Stimulated activated CD8-positive, alpha-beta memory T cell treated with anti-CD3 and anti-CD28 coated beads, Interleukin-15, amount 100 ng/mL, for 24 hours (primary cell): ENCODE results near the gene UBE2J2.

Experiments
- DNase-seq: peaks from one replicate; pipeline ENCODE4 v3.0.0-alpha.2; 2020; ENCODE audit warnings: low read depth

UBE2J2 gene

GRCh38 chr1:1280782-1281481, 7.3 kb upstream of the UBE2J2 start:
- DNase-seq: no peak

DNA sequence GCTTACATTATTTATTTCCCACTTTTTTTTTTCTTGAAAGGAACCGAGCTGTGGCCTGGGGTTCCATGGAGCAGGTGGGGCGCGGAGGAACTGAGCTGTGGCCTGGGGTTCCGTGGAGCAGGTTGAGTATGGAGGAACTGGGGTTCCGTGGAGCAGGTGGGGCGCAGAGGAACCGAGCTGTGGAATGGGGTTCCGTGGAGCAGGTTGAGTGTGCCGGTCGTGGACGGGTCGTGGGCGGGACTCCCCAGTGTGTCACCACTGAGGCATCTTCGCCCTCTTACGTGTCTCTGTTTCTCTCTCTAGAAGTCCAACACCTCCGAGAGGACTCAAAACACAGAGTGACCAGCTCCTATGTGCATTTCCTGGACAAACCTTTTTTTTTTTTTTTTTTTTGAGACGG, 5.4 kb upstream of the UBE2J2 start:
- no peak for DNase-seq

DNA sequence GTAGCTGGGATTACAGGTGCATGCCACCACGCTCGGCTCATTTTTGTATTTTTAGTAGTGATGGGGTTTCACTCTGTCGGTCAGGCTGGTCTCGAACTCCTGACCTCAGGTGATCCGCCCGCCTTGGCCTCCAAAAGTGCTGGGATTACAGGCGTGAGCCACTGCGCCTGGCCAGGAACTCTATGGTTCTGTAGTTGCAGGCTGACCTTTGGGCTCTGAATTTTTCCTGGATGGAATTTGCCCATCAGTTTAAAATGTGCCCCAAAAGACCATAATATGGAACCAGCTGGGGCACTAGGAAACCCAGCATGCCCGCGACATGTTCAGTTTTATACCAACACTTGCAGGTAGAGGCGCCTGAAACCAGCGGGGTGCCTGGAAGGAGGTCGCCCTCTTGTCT, 5.0 kb upstream of the UBE2J2 start:
- DNase-seq: no peak

DNA sequence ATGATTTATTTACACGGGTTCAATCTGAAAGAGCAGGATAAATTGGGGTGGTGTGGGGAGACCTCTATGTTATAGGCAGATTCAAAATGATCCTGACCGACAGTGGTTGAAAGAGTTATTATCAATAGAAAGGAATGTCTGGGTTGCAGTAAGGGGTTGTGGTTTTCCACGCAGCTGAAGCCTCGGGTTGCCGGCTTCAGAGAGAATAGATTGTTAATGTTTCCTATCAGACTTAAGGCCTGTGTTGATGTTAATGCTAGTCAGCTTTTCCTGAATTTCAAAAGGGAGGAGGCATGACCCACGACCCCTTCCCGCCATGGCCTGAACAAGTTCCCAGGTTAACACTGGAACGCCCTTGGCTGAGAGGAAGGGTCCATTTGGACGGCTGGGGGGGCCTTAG, 2.2 kb upstream of the UBE2J2 start:
- DNase-seq: no peak

GRCh38 chr1:1274931-1275431, 1.3 kb upstream of the UBE2J2 start:
- no peak for DNase-seq

DNA sequence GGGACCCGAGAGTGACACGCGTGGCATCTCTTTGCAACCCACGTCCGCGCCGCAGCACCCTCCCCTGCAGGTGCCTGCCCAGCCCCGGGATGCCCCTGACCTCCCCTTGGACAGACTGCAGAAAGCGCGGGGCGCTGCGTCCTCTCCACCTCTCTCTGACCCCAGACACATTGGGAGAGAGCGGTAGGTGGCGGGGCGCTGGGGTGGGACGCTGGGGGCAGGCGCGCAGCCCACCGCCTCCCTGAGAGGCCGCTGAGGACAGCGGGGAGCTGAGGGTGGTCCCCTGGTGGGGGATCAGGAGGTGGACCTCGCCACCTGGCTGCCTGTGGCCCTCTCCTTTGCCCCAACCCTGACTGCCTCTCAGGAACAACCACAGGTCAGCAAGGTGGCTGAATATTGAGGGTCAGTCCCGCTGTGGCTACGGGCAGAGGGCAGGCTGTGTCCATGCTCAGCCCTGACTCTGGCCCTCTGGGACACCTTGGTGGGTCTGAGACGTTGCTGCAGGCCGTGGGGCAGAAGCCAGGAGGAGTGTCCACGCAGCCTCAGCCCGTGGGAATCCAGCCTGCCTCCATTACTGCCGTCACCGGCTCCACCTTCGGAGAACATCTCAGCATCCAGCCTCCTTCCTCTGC, 761 bp upstream of the UBE2J2 start:
- DNase-seq: no peak

DNA sequence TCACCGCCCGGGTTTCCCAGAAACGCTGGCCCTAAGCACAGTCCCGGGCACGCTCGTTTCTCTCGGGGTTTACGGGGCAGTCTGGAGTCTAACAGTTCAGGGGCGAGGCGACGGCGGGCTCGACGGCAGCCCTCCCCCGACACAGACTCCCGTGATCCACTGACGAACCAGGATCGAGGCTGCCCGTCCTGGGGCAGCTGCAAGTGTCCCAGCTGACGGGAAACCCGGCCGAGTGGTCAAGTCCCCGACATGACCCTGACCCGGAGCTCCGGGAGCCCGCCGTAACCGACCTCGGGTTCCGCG, 494 bp downstream of the UBE2J2 start:
- no peak for DNase-seq

DNA sequence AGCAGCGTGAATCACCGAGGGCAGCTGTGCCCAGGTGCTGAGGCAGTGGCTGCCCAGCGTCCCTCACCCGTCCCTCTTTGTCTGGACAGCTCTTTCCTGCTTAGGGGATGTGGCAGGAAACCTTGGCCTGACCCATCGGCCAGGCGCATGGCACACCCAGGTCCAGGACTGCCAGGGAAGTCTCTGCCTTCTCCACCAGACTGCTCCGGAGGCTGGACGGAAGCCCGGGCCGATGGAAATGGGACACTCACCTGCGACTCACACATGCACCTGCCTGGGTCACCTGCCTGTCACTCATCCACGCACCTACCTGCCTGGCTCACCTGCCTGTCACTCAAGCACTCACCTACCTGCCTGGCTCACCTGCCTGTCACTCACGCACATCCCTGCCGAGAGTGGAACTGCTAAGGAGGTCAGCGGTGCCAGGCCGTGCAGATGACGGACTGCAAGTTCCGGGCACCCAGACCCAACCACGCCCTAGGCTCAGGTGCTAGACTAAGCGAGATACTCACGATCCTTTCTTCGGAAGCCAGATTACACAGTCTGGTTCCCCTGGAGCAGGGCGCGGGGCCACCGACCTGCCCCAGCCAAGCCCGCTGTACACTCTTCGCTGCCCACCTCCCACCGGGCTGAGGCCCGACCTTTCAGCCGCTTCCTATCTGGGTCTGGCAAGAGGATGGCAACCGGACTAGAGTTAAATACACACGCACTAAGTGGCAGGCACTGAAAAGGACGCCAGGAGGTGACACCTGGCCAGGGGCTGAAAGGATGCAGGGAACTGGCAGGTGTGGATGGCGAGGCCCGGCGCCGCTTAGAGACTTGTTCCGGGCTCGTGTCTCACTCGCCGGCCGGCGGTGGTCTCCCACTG, 1.1 kb downstream of the UBE2J2 start:
- no peak for DNase-seq

DNA sequence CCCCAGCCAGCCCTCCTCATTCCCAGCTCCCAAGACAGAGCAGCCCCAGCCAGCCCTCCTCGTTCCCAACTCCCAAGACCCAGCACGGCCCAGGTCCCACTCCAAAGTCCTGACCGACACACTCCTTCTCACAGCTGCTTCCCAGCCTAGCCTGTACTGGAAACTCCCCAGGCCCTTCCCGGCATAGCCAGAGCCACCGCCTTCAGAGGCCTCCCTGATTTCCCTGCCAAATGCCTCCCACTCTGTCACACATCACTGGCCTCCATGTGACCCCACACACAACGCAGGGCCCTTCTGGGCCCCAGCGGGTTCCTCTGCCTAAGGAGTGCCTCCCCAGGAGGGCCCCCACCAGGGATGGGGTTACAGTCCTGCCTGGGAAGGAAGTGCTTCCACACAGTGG, 2.8 kb downstream of the UBE2J2 start:
- DNase-seq: no peak

GRCh38 chr1:1268284-1268682, 5.4 kb downstream of the UBE2J2 start:
- no peak for DNase-seq

DNA sequence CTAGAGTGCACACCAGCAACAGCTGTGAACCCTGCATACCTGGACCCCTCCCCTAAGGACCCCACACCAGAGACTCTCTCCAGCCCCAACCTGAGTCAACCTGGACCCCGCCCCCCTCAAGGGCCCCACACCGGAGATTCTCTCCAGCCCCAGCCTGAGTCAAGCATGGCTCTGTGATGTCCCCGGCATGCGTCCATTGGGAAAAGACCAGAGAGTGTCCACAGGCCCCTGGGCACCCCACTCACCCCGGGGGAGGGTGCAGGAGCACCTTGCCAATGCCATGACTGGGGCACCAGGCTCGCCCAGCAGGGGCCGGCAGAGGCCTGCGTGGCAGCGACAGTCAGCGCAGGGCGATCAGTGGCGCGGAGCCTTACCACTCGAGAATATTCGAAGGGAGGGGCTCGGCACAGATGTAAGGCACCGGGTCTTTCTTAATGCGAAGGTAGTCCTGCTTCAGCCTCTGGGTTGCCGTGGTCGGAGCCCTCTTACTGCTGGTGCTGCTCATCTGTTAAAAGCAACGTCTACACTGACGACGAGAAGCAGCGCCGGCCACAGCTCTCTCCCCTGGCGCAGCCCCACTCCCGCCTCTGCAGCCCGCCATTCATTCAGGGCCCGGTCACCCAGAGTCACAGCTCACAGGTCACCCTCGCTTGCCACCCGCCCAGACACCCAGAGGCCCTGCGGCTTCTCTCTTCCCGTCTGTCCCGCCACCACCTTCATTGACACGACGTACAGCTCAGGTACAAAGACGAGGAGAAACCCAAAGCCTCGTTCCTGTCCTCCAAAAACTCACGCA, 6.0 kb downstream of the UBE2J2 start:
- DNase-seq: no peak

DNA sequence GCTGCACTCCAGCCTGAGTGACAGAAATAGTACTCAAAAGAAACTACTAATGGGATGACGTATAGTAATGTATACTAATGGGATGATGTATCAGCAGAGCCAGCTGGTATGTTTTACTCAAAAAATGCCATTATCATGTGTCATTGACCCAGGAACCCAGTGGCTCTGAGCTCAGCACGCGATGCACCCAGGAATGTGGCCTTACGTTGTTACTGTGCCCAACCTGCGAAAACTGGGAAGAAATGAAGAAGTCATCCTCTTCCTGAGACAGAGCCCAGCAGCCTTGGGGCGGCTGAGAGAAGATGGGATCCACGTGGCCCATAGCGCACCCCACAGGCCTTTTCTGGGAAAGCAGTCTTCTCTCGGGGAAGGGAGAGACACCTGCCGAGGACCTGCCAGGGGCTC, 8.8 kb downstream of the UBE2J2 start:
- no peak for DNase-seq

DNA sequence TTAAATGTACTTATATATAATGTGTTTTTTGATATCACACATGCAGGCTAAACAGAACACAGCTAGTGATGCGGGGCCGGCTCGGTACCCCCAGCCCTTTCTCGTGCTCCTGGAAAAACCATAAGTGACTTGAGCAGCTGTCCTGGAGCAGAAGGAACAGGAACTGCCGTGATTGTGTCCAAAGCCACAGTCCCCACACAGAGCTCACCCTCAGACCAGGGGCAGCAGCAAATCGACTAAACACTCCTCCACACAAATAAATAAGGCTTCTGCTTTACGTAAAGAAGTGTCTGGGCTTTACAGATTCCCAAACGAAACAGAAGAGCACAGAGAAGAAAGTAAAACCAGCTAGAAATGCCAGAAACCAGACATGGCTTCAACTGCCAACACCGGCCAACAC, 9.6 kb downstream of the UBE2J2 start:
- DNase-seq: no peak

- DNase-seq: no peak
These were observed 10.9 kb downstream of the UBE2J2 start for GRCh38 chr1:1262758-1263157.

- no peak for DNase-seq
These were observed 11.6 kb downstream of the UBE2J2 start for GRCh38 chr1:1262071-1262470.

DNA sequence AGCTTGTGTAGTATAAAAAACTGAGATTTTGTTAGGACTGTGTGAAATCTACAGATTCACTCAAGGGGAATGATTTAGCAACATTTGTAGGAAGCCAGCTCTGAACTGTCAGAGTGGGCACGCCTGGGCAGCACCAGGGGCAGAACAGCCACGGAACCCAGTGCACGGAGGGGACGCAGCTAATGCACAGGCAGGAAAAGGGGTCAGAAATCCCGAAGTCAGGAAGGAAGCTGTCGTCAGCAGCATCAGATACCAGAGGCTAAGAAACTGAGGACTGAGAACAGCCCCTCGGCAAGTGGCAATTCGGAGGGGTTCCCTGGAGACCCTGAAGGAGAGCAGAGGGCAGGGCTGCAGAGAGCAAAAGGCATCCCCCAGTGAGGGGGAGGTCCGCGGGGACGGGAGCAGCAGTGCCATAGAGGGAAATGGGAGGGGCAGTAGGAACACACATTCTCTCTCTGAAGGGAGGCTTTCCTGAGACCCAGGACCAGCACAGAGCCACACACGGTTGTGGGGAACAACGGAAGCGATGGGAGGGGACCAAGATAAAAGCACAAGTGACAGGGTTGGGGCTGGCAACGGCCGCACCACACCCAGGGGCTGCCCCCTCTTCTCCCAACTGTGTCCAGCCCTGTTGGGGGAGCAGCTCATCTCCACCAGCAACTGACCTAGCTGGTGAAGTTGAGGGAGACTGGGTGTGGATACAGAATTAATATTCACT, 12.7 kb downstream of the UBE2J2 start:
- no peak for DNase-seq

GRCh38 chr1:1259951-1260600, 13.6 kb downstream of the UBE2J2 start:
- DNase-seq: no peak

GRCh38 chr1:1259540-1259939, 14.1 kb downstream of the UBE2J2 start:
- DNase-seq: no peak

DNA sequence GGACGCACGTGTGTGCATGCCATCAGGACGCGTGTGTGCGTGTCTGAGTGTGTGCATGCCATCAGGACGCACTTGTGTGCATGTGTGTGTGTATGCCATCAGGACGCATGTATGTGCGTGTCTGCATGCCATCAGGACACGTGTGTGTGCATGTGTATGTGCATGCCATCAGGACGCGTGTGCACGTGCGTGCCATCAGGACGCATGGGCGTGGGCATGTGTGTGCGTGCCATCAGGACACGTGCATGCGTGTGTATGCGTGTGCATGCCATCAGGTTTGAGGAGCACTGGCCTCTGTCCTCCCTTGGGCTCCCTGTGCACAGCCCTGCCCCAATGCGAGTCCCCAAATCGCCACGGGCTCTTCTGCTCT, 14.6 kb downstream of the UBE2J2 start:
- no peak for DNase-seq

DNA sequence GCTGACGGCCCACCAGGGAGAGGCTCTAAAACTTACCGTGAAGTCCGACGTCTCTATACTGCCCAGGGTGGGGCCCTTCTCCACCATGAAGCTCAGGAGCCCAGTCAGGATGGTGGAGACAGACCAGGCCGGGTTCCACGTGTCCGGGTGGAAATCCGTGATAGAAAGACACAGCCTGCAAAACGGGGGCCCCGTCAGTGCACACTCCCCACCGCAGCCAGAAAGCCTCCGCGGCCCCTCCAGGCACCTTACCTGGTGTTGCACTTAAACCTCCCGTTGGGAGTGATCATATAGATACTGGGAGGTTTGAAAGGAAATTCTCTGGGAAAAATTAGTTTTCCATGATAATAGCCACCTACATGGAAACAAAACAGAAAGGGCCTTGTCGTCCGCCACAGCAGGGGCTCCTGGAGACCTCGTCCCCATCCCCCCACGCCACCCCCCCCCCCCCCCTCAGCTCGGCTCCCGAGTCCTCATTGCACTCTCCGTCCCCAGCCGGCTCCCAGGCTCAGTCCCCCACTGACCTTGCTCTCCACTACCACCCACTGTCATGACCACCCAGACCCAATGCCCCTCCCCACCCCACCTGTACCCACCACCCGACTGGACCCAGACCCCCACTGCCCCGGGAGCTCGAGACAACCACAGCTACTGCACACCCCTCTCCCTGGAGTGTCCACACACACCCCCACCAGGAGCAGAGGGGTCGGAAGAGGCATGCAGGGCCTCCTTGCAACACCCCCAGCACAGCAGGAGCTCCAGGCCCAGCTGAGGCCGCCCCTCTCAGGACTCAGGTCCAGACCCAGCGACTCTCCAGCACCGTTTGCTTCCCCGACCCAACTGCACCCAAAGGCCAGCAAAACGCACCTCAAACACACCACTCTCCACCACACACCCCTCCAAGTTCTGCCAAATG, 16.4 kb downstream of the UBE2J2 start:
- DNase-seq: no peak
